GM19351 (cell line): Measurements from ENCODE around the gene RBKS.

Source experiments
- ATAC-seq: cut with Tn5 transposase; IDR thresholded peaks from one replicate; pipeline ENCODE4 v1.9.1; 2021; ENCODE audit warnings: mild to moderate bottlenecking, moderate library complexity; ENCODE audit not compliant: unreplicated experiment

The RBKS gene

GRCh38 chr2:27738349-27739057 lies 151.7 kb downstream of the RBKS start:
- no peak for ATAC-seq

- ATAC-seq: no peak
Observed at GRCh38 chr2:27737676-27738348, 152.4 kb downstream of the RBKS start.

DNA sequence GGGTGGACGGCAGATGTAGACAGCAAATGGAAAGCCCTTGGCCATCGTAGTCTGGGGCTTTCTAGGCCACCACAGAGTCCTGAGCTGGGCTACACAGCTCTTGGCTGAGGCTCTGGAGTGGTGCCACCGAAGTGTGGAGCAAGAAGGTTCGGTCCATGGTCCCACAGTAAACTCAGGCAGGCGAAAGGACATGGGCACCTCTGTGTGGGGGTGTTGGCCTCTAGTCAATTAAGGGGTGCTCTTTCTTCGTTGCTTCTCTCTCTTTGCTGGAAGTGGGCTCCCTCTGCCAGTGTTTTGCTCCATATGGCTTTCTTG lies 153.3 kb downstream of the RBKS start:
- no peak for ATAC-seq

DNA sequence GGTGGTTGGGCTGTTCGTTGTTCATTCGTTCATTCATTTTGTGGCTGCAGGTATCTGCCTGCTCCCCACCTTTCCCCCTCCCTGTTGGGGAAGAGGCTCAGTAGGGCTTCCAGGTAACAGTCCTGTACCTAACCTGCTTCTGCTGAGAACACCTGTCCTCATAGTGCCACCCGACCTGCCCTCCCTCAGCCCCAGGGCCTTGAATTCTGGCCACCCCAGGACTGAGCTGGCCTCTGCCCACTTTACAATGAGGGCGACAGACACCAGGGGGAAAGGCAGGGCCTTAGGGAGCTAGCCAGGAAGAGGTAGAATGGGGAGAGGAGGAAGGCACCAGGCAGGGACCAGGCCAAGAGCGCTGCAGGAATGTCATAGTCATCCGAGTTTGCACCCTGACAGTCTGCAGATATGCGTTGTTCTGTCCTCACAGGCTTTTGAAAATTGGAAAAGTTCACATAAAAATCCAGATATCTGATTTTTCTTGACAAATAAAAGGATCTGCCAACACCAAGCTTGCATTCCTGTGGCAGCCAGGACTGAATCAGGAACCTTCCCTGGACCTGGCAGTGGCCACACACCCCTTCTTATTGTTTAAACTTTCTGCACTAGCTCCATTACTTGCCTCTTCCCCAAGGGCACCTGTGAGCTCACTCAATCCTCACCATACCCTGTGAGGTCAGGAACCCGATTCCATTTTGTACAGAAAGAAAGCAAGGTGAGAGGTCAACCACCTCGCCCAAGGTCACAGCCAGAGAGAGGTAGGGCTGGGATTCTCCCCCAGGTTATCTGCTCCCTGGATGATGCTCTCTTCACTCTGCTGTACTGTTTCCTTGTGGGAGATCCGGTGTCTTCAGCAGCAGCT lies 153.9 kb downstream of the RBKS start:
- ATAC-seq: no peak

GRCh38 chr2:27735263-27735904 lies 154.8 kb downstream of the RBKS start:
- no peak for ATAC-seq

DNA sequence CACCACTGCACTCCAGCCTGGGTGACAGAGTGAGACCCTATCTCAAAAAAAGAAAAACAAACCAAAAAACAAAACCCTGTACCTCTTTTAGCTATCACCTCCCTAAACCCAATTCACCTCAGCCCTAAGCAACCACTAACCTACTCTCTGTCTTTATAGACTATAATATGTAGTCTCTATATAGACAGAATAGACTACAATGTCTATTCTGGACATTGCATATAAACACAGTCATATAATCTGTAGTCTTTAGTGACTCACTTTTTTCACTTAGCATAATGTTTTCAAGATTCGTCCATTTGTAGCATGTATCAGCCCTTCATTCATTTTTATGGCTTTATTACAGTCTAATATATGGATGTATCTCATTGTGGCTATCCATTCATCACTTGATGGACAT lies 155.9 kb downstream of the RBKS start:
- no peak for ATAC-seq
